Neural cell (in vitro differentiated cells): Measurements from ENCODE around the gene LMOD3.

ENCODE experiments used
- EP300 ChIP-seq: fragments of 450-650 bp; conservative IDR thresholded peaks from 2 replicates; pipeline ENCODE4 v1.6.1; 2014; ENCODE audit warnings: antibody characterized with exemption, mild to moderate bottlenecking, moderate library complexity; ENCODE audit not compliant: poor library complexity, severe bottlenecking
- EZH2 ChIP-seq: fragments of 200-600, 300-800 bp; shearing (Covaris generic), sonication (generic); IDR thresholded peaks from 2 replicates; pipeline ENCODE4 v1.6.1; 2014; ENCODE audit warnings: antibody characterized with exemption, low read length, borderline replicate concordance, mild to moderate bottlenecking; ENCODE audit not compliant: insufficient read depth, poor library complexity, severe bottlenecking
- POLR2AphosphoS5 ChIP-seq: IDR thresholded peaks from 2 replicates; pipeline ENCODE4 v1.6.1; 2012
- RAD21 ChIP-seq: fragments of 450-650 bp; conservative IDR thresholded peaks from 2 replicates; pipeline ENCODE4 v1.6.1; 2014; ENCODE audit warnings: antibody characterized with exemption, mild to moderate bottlenecking, moderate library complexity
- REST ChIP-seq: IDR thresholded peaks from 2 replicates; pipeline ENCODE4 v1.6.1; 2012; ENCODE audit warnings: borderline replicate concordance
- TF ChIP-seq, protein P1 (sequence below): fragments of 450-650 bp; IDR thresholded peaks from 2 replicates; pipeline ENCODE4 v1.5.1; 2014; ENCODE audit warnings: antibody characterized with exemption, mild to moderate bottlenecking, moderate library complexity; ENCODE audit not compliant: poor library complexity, severe bottlenecking

DNA sequence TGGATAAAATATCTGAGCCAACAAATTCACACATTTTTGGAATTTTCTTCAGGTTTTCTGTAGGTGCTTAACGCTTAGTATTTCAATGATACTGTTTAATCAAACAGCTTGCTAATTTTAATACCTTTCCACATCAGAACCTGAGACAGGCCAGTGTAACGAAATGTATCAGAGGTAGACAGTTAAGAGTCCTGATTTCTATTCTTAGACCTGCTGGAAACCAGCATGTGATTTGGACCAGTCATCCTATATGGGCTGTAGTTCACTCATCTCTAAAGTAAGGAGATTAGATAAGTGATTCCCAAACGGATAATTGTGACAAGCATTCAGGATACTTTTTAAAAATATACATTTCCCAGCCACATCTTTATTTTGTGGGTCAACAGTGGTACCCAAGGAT, 19.3 kb downstream of the LMOD3 start:
- TF ChIP-seq, protein P1, sequence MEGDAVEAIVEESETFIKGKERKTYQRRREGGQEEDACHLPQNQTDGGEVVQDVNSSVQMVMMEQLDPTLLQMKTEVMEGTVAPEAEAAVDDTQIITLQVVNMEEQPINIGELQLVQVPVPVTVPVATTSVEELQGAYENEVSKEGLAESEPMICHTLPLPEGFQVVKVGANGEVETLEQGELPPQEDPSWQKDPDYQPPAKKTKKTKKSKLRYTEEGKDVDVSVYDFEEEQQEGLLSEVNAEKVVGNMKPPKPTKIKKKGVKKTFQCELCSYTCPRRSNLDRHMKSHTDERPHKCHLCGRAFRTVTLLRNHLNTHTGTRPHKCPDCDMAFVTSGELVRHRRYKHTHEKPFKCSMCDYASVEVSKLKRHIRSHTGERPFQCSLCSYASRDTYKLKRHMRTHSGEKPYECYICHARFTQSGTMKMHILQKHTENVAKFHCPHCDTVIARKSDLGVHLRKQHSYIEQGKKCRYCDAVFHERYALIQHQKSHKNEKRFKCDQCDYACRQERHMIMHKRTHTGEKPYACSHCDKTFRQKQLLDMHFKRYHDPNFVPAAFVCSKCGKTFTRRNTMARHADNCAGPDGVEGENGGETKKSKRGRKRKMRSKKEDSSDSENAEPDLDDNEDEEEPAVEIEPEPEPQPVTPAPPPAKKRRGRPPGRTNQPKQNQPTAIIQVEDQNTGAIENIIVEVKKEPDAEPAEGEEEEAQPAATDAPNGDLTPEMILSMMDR: no peak
- TF ChIP-seq EP300 (no peak), POLR2AphosphoS5 (no peak), EZH2 (no peak), RAD21 (no peak), REST (no peak)
